HG03565 (cell line): ENCODE data around the gene LCE7A.

Source experiments
- ATAC-seq: cut with Tn5 transposase; IDR thresholded peaks from one replicate; pipeline ENCODE4 v1.9.1; 2021; ENCODE audit warnings: mild to moderate bottlenecking, moderate library complexity; ENCODE audit not compliant: unreplicated experiment

Gene LCE7A

GRCh38 chr1:152879559-152880198, 19.9 kb downstream of the LCE7A start:
- no peak for ATAC-seq

DNA sequence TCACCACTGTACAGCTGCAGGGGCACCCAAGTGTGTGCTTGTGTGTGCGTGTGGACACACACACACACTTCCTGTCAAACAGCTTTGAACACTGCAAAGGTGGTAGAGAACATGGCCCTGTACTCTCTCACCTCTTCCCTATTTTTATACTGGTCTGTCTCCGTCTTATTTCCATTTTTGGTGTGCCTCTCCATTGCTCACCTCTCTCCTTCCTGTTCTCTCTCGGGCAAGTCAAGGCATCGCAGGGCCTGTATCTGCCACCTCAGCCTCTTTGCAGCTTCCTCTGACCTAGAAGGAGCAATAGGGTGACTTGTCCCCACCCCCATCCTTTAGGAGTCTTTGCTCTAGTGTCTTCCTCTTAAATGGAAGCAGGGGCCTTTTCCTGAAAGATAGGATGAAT, 20.5 kb downstream of the LCE7A start:
- ATAC-seq = no peak

GRCh38 chr1:152880907-152881306, 21.1 kb downstream of the LCE7A start:
- peak; percentile 75 for ATAC-seq

DNA sequence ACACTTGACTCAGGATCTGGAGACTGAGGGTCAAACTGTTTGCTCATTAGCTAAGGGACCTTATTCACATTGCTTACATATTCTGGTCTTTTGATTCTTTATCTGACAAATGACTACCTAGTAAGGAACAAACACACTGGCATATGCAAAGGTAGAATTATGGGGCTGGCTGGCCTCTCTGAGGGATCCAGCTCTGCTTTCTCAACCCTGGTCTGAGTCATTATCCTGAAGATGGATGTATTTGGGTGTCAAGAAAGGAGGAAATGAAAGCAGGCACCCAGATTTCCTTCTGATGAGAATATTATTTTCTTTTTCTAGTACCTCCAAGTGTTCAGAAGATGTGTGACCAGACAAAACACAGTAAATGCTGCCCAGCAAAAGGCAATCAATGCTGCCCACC, 24.3 kb downstream of the LCE7A start:
- ATAC-seq = no peak

- ATAC-seq = no peak
Observed at GRCh38 chr1:152884506-152884905, 24.7 kb downstream of the LCE7A start.

- no peak for ATAC-seq
Observed at GRCh38 chr1:152884966-152885624, 25.3 kb downstream of the LCE7A start.

DNA sequence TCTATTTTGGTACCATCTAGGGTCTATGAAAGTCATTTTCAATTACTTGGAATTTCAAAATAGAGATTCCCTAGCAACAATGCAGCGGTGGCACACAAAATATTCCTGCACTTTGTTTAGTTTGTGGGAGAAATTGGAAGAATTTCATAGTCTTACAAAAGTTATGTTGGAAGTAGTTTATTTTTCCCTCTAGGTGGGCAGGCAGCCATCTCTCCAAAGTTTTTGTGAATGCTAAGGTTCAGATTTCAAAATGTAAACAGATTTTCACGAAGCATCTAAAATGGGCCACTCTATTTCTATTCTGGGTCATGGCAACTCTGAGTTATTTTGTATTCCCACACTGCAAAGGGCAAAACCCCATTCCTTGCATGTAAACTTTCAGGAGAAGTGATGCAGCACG, 26.3 kb downstream of the LCE7A start:
- ATAC-seq = no peak

DNA sequence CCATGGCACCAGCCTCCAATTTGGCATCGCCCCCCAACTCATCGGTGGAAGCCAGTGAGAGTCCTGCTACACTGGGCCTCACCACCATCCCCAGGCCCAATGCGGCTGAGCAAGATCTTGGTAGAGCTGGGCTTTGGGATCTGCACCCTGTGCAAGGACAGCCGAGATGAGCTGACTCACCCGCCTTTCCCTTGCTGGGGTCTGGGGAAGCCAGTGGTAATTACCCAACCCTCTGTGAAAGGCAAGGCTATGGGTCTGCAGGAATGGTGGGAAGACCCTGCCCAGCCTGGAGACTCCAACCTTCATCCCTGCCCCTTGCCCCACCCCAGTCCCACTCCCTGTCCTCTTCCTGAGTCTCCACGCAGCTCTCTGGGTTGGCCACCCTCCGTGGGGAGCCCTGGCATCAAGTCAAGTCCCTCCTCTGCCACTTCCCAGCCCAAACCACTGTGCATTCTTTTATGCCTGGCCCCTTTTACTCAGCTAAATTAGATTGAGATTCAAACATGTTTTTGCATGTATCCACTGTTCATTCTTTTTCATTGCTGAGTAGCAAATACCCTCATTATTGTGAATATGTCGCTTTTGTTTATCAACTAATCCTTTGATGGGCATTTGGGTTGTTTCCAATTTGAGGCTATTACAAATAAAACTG, 27.1 kb downstream of the LCE7A start:
- no peak for ATAC-seq

DNA sequence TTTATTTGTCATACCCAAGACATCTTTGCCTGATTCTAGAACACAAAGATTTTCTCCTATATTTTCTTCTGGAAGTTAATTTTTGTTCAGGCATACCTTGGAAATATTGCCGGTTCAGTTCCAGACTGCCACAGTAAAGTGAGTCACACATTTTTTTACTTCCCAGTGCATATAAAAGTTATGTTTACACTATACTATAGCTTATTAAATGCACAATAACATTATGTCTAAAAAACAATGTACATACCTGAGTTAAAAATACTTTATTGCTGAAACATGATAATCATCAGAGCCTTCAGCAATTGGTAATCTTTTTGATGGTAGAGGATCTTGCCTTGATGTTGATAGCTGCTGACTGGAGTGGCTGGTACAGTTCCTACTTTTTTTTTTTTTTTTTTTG, 28.3 kb downstream of the LCE7A start:
- ATAC-seq = no peak

DNA sequence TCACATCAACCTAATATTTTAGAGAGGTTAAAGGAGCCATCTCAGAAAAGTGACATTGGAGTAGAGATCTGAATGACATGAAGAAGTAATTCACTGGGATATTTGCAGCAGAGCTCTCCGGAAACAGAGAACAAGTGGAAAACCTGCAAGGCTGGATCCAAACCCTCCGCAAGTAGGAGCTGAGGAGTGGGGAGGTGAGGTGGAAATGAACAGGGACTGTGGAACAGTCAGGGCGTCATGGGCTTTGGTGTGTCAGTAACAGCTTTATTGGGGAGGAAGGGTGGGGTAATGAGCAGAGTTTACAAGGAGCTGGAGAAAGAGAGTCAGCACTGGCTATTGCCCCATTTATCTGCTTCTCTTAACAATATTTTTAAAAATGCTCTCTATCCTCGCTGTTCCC, 39.2 kb downstream of the LCE7A start:
- ATAC-seq = no peak

GRCh38 chr1:152899883-152900282, 40.1 kb downstream of the LCE7A start:
- no peak for ATAC-seq

GRCh38 chr1:152901631-152902030, 41.8 kb downstream of the LCE7A start:
- ATAC-seq = no peak

DNA sequence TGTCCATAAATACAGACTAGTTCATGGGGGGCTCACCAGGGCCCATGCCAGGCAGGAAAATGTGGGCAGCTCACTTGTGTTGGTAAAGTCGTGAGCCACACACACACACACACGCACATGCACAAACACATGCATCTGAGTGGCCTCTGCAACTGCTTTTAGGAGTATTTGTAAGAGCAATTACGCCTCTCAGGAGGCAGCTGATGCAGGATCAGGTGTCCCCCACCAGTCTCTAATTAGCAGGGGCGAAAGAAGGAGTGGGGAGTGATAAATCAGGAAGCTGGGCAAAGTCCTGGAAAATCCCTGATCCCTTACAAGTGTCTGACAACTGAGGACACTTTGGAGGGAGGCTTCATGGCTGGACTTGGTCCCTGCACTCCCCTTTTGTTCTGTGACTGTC, 42.8 kb downstream of the LCE7A start:
- ATAC-seq = no peak

DNA sequence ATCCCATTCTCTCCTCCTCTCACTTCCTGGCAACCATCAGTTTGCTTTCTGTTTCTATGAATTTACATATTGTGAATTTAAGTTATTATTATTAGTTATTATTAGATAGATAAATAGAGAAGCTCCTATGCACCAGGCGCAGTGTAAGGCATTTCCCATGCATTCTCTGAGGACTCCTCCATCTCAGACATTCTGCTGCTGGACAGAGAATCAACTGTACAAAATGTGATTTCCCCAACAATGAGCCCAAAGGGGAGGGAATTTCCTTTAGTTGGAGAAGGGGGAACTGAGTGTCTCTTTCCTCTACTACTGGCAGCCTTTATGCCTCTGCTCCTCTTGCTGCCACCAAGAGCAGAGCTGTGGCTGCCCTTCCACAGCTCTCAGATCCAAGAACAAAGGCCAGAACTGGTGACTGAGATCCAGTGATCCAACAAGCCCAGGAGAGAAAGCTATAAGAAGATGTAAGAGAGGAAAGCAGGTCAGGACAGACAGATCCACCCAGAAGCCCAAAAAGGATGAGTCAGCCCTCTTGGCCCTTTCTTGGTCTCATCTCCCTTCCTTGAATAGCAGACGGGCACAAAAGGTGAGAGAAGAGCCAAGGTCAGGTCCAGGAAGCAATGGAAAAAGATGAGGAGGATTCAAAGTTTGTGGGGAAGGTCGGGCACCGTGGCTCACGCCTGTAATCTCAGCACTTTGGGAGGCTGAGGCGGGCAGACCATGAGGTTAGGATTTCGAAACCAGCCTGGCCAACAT, 45.1 kb downstream of the LCE7A start:
- no peak for ATAC-seq

DNA sequence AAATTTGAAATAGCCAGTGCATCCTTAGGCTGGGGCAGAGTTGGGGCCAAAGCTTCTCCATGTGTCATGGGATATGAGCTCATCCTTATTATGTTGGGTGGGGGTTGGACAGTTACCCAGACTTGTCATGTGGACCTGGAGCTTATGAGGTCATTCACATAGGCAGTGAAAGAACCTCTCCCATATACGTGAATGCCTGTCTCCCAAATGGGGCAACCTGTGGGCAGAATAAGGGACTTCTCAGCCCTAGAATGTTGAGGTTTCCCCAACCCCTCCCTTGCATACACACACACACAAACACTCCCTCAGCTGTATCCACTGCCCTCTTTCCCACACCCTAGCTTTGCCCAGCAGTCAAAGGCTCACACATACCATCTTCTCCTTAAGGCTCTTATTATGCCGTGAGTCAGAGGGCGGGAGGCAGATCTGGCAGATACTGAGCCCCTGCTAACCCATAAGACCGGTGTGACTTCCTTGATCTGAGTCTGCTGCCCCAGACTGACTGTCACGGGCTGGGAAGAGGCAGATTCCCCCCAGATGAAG, 46.3 kb downstream of the LCE7A start:
- ATAC-seq = no peak

DNA sequence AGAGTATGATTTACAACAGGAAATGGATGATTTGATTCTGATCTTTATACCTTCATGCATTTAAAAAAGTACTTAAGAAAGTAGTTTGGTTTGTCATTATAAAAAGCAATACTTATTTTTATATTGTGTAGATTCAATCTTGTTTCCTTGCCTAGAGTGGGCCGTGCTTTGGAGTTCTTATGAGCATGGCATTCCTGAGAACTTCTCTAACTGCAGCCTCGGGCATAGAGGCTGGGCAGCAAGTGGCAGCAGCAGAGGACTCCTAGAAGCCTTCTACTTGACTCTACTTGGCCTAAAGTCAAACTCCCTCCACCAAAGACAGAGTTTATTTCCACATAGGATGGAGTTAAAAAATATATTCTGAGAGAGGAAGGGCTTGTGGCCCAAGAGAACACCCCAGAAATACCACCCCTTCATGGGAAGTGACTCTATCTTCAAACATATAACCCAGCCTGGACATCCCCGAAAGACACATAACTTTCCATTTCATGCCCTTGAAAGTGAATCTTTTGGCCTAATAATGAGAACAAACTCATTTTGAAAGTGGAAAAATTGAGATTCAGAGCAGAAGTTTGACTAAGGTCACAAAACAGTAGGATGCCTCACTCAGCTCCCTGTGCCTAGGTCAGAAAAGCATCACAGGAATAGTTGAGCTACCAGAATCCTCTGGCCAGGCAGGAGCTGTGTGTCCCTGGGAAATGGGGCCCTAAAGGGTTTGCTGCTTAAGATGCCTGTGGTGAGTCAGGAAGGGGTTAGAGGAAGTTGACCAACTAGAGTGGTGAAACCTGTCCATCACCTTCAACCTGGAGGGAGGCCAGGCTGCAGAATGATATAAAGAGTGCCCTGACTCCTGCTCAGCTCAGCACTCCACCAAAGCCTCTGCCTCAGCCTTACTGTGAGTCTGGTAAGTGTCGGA, 48.1 kb downstream of the LCE7A start, which contains the start of gene IVL:
IVL (plus strand) TSS at position 861 of the 916 bp plus-strand sequence. CDS start 1,252 bp downstream, outside the sequence.
- ATAC-seq = peak; percentile 55

DNA sequence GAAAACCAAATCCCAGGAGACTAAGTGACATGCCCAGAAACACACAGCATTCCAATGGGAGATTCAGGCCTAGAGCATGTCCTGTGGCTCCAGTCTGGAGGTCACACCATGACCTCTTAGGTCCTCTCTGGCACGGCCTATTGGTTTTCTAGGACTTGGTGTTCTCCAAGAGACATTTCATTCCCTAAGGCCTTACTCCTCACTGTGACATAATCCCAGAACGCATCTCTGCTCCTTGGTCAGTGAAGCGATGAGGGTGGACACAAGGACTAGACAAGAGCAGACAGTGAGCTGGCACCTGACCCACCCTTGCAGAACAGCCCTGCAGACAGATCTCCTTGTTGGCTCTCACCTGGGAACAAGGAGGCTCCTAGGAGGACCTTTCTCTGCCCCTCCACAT, 49.4 kb downstream of the LCE7A start:
- ATAC-seq = no peak
